GM21447 (cell line): ENCODE data around the gene CPPED1.
"Not testable (repeated sequence)": the region's sequence is repeated elsewhere in the genome, so short reads cannot be mapped to it uniquely, and the experiment has no call there.

Experiments used
- ATAC-seq: cut with Tn5 transposase; IDR thresholded peaks from one replicate; pipeline ENCODE4 v1.9.1; 2021; ENCODE audit not compliant: unreplicated experiment

Gene CPPED1, protein sequence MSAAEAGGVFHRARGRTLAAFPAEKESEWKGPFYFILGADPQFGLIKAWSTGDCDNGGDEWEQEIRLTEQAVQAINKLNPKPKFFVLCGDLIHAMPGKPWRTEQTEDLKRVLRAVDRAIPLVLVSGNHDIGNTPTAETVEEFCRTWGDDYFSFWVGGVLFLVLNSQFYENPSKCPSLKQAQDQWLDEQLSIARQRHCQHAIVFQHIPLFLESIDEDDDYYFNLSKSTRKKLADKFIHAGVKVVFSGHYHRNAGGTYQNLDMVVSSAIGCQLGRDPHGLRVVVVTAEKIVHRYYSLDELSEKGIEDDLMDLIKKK

DNA sequence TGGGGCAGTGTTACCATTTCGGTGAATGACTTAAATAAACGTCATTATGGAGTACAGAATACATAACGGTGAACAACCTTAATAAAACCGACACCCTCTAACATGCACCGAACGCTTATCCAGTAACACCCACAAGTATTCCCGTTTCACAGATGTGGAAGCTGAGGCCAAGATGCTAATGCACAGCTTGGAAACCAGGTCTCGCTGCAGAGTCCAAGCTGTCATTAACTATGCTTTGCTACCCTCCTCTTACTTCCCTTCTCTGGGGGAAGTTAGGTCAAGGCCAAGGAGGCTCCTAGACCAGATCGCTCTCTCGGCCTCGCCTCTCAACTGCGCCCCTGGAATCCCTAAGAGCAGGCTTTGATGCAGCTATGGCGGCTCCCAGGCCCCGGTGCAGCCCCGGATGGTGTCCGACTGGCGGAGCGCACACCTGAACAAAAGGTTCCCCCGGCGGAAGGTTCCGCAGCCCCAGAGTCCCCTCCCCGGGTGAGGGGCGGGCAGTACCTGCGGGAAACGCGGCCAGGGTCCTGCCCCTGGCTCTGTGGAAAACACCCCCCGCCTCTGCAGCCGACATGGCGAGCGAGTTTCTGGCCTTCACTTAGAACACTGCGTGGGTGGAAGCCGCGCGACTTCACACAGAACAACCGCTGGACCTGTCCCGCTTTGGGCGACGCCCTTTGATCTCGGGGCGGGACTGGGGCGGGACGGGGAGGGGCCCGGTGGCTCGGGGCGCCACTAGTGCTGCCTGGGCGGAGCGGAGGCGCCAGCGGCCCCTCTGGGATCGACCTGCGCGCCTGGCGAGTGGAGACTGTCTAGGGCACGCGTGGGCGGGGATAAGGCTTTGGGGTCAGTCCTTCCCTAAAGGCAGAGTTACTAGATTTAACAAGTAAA is at the start of gene CPPED1:
TSS of gene CPPED1 (minus strand) at position 685 of the 891 bp plus-strand sequence. CDS start at position 574, 111 bp downstream.
- peak; percentile 79 for ATAC-seq

DNA sequence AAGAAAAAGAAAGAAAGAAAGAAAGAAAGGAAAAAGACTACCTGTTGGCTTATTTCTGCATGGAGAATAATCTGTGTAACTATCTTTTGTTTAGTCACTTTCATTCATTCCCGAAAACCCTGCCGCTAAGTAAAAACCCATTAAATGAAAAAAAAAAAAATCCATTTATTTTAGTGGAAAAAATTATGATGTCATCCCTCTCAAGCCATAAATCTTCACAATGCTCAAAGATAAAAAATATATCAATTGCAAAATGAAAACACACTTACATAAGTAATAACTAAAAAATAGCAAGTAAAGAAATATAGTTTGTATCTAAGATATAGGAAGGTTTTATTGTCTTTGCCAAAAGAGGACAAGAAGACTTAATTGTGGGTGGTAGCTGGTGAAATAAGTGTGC is 46.5 kb upstream of the CPPED1 start:
- ATAC-seq, result no peak

DNA sequence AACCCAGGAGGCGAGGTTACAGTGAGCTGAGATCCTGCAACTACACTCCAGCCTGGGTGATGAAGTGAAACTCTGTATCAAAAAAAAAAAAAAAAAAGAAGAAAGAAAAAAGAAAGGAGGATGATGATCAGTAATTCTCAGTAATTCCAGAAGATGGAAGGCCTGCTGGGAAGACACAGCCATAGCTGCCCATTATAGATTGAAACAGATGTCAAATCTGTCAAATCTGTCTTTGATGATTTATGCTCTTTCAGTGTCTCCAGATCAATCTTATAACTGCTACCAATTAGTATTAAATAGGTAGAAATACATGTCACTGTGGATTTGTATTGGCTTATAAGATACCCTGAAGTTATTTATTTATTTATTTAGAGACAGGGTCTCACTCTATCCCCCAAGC is 42.9 kb upstream of the CPPED1 start:
- ATAC-seq, result no peak

DNA sequence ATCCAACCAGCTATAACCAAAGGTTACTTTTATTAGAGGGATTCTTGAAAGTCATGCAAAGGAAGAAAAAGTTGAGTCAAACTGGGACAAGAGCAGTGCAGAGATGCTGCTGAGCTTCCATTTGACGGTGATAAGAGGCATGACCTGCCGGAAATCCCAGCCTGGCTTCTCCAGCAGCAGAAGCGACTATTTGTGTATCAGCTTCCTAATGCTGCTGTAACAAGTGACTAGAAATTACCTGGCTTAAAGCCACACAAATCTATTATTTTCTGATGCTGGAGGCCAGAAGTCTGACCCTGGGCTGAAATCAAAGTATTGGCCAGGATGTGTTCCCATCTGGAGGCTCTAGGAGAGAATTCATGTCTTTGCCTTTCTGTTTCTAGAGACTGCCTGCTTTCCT is 41.6 kb upstream of the CPPED1 start:
- no peak for ATAC-seq

DNA sequence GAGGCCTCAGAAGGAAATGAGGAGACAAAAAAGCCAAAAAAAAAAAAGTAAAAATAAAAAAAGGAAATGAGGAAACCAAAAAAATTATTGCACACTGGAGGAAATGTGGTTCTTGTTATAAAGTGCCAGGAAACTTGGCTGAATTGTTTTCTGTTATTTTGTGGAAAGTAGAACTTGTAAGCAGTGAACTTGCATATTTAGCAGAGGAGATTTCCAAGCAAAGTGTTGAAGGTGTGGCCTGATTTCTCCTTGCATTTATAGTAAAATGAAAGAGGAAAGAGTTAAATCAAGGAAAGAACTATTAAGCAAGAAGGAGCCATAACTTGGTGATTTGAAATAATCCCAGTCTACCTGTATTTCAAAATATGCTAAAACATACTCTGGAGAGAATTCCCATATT is 34.1 kb upstream of the CPPED1 start:
- no peak for ATAC-seq

DNA sequence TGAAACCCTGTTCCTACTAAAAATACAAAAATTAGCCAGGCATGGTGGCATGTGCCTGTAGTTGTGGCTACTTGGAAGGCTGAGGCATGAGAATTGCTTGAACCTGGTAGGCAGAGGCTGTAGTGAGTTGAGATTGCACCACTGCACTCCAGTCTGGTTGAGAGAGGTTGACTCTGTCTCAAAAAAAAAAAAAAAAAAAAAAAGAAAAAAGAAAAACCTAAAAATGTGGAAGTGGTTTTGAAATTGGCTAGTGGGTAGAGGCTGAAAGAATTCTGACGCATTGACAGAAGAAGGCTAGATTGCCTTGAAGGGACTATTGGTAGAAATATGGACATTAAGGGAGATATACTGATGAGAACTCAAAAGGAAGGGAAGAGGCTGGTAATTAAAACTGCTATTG is 33.6 kb upstream of the CPPED1 start:
- no peak for ATAC-seq

DNA sequence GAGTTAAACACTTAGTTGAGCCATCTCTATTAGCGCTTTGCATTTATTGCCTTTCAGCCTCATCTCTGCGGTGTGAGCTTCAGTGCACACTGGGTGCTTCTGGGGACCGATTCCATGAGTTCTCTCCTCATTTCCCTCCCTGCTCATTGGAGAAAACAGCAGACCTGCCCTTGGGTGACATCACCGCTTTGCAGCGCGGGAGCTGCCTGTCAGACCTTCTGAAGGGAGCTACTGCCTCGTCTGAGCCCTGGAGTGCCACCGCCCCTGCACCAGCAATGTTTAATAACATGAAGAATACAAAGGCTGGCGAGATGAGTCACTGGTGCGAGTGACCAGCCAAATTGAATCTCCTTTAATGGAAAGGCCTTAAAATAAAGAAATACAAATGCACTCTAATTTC is 30.2 kb upstream of the CPPED1 start:
- no peak for ATAC-seq

DNA sequence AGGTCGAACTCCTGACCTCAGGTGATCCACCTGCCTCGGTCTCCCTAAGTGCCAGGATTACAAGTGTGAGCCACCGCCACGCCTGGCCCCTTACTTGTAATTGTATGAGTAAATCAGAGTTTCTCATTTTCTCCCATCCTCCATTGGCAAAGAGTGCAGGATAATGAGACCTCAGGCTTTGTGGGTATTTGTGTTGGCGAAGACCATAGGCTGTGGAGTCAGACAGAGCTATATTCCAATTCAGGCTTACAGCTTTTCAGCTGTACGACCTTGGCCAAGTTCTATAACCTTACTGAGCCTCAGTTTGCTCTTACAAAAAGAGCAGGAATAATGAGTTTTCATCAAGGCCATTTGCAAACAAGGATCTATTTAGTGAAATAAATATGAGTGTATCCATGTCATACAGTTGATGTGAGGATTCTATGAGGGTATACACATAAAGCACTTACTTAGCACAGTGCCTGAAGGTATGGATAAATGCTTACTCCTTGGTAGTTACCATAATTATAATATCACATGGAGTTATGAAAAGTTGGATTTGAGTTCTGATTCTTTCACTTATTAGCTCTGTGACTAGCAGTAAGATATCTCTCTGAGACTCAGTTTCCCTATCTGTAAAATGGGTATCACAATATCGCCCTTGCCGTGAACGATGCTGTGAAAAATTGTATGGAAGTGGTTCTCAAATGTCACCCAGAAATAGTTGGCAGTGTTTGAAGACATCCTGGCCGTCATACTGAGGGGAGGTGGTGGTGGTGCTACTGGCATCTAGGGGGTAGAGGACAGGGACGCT is 25.6 kb upstream of the CPPED1 start:
- ATAC-seq, result no peak

DNA sequence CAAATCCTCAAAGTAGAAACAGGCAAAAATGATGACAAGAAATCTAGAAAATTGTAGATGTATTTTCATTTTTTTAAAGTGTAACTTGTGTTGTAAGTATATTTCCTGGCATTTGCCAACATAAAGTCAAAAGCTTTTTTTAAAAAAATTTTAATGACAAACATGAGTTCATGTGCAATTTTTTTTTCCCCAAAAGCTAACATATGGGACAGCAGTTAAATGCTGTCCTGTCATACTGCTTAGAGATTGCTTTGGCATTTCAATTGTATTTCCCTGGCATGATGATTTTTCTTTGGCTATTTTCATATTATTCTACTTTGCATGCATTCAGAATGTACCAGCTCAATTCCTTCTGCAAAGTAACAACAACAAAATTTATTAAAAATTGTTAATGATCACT is 24.5 kb upstream of the CPPED1 start:
- ATAC-seq, result no peak

DNA sequence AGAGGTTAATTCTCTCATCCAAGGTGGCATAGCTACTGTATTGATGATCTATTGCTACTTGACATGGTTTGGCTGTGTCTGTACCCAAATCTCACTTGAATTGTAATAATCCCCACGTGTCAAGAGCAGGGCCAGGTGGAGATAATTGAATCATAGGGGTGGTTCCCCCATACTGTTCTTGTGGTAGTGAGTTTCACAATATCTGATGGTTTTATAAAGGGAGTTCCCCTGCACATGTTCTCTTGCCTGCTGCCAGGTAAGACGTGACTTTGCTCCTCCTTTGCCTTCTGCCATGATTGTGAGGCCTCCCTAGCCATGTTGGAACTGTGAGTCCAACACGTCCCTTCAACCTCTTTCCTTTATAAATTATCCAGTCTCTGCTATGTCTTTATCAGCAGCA is 22.9 kb upstream of the CPPED1 start:
- no peak for ATAC-seq

DNA sequence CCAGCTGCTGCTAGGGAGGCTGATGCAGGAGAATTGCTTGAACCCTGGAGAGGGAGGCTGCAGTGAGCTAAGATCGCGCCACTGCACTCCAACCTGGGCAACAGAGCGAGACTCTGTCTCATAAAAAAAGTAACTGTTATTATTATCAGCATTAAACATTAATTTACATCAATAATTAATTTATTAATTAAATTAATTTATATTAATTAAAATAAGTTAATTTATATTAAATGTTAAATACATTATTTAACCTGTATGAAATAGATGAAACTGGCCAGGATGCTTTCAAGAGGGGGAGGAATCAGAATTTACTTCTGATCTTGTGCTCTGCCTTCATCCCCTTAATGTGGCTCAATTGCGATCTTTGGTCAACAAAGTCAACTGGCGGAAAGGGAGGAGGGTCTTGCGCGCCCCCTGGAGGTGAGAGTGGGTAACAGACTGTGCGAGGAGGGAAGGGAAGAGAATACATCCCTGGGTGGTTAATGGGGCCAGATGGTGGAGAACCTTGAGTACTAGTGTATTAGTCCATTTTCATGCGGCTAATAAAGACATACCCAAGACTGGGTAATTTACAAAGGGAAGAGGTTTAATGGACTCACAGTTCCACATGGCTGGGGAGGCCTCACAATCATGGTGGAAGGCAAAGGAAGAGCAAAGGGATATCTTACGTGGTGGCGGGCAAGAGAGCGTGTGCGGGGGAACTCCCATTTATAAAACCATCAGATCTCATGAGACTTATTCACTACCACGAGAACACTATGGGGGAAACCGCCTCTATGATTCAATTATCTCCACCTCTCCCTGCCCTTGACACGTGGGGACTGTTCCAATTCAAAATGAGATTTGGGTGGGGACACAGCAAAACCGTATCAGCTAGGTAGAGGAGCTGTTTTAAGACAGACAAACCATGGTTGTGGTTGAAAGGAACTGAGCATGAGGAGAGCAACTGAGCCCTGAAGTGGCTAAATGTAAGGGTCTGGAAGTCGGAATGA is 15.7 kb upstream of the CPPED1 start:
- no peak for ATAC-seq

DNA sequence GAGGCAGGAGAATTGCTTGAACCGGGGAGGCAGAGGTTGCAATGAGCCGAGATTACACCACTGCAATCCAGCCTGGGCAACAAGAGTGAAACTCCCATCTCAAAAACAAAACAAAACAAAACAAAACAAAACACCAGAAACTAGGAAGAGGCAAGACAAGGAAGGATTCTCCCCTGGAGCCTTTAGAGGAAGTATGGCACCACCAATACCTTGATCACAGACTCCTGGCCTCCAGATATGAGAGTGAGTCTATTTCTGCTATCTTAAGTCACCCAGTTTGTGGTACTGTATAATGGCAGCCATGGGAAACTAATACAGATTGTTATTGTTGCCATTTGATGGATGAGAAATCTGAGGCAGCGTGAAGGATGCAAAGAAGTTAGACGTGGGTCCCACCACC is 14.6 kb upstream of the CPPED1 start:
- ATAC-seq, result no peak

DNA sequence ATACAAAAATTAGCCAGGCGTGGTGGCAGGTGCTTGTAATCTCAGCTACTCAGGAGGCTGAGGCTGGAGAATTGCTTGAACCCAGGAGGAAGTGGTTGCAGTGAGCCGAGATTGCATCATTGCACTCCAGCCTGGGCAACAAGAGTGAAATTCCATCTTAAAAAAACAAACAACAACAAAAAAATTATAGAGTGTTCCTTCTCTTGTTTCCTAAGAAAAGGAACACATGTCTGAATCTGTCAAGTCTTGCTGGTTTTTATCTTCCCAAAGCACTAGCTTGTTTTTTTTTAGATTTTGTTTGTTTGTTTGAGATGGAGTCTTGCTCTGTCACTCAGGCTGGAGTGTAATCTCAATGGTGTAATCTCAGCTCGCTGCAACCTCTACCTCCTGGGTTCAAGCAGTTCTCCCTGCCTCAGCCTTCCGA is 13.1 kb upstream of the CPPED1 start:
- ATAC-seq, result not testable (repeated sequence)

DNA sequence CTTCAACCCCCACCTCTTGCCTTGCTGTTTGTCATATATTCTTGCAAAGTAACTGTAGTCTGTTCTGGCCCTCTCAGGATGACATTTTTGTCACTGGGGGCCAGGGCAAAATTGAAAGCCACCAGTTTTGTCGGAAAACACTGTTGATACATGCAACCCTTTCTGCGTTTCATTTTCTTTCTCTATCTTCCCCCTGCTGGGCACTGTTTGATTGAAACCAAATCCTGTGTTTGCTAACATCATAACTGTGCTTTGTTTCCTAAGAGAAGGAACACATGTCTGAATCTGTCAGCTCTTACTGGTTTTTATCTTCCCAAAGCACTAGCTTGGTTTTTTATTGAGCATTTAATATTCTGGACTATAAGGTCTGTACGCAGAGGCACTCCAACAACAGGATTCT is 11.7 kb upstream of the CPPED1 start:
- ATAC-seq, result no peak

DNA sequence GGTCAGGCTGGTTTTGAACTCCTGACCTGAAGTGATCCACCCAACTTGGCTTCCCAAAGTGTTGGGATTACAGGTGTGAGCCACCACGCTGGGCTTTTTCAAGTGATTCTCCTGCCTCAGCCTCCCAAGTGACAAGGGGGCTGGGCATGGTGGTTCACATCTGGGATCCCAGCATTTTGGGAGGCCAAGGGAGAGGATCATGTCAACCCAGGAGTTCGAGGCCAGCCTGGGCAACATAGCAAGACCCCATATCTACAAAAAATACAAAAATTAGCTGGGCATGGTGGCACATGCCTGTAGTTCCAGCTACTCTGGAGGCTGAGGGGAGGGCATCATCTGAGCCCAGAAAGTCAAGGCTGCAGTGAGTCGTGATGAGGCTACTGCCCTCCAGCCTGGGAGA is 10.0 kb upstream of the CPPED1 start:
- not testable (repeated sequence) for ATAC-seq

DNA sequence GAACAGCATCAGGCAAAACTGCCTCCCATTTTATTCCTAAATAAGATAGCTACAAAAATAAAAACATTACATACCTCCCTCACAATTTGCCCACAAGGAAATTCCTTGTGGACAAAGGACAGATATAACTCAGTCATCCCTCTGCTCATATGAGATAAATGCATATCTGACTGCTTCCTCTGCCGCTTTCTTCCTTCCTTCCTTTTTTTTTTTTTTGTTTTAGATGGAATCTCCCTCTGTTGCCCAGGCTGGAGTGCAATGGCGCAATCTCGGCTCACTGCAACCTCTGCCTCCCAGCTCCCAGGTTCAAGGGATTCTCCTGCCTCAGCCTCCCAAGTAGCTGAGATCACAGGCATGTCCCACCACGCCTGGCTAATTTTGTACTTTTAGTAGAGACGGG is 9.6 kb upstream of the CPPED1 start:
- ATAC-seq, result not testable (repeated sequence)

DNA sequence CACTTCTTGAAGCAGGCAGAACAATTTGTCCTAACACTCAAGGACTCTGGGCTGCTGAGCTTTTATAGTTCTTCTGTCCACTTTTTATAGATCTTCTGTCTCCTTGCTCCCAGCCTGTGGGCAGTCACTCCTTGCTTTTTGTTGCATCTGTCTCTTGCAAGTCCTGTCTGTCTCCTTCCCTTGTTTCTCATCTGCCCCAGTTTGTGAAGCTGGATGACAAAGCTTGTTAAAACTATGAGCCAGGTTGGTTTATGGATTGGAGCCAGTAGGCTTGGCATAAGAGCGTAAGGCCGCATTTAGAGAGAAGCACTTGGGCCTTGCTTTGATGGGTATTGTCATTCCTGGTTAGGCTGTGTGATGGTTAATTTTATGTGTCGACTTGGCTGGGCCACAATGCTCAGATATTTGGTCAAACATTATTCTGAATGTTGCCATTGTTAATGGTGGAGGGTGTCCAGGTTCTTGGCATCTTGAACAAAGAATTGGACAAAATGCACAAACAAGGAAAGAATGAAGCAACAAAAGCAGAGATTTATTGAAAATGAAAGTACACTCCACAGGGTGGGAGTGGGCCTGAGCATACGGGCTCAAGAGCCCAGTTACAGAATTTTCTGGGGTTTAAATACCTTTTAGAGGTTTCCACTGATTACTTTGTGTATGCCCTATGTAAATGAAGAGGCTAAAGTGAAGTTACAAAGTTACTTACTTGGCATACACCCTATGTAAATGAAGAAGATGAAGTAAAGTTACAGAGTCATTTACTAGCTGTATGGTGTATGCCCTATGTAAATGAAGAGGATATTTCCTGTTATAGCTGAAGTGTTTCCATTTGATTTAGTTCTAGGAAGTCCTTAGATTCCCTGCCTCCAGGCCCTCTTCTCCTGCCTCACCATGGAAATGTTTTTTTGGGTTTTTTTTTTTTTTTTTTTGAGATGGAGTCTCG is 8.0 kb upstream of the CPPED1 start:
- no peak for ATAC-seq

DNA sequence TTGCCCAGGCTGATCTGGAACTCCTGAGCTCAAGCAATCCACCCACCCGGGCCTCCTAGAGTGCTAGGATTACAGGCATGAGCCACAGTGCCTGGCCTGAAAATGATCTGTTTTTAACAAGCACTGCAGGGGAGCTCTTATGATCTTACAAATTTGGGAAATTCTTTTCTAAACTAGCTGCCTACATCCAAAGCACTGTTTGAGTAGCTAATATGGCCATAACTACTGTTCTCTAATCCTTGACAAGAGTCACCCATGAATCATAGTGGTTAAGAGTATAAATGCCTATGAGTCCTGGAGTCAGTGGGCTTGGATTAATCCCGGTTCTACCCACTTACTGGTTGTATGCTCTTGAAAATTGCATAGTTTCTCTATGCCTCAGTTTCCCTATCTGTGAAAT is 1.4 kb upstream of the CPPED1 start:
- ATAC-seq, result no peak

DNA sequence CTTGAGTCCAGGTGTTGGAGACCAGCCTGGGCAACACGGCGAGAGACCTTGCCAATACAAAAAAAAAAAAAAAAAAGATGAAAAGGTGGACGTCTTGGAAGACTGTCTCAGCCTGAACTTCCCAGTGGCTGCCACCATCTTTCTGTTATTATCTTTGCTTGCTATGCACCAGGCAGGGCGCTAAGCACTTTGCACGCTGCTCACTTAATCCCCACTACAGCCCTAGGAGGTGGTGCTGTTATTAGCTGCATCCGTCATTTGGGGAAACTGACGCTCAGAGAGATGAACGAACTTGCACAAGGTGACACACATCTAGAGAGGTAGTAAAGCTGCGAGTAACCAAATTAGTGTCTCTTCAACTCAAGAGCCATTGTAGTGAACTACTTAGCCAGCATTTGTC is 708 bp upstream of the CPPED1 start:
- no peak for ATAC-seq
